ENCODE results near the gene RMC1. TPM values are rescaled to one million over a fixed set of nuclear protein-coding genes. Genes with fewer than 3 reads are reported as not detected.

RMC1 gene
- total and polyA plus RNA-seq, 3 donors from 2014 or later: 33.5 to 51.5 (median 44.2) TPM

DNA sequence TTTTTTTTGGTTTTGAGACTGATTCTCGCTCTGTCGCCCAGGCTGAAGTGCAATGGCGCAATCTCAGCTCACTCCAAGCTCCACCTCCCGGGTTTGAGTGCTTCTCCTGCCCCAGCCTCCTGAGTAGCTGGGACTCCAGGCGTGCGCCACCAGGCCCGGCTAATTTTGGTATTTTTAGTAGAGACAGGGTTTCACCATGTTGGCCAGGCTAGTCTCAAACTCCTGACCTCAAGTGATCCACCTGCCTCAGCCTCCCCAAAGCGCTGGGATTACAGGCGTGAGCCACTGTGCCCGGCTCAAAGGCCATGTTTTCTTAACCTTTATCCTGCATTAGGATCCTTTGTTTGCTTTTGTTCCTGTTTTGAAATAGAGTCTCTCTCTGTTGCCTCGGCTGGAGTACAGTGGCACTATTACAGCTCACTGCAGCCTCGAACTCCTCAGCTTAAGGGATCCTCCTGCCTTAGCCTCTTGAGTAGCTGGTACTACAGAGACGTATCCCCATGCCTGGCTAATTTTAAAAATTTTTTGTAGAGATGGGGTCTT, 42.0 kb downstream of the RMC1 start:
- Histone ChIP-seq H3K9me3 (no peaks in the 10 kb centered on the region), H3K27me3 (no peaks in the 10 kb centered on the region), H3K27ac (no peak overlapping the region), H3K36me3 (ENCODE audit: low read depth, missing control alignments) (no peaks in the 10 kb centered on the region), H3K4me3 (no peak overlapping the region), H3K4me1 (peaks cover 23% of the 10 kb centered on the region)
- TF ChIP-seq POLR2A (IDR thresholded peaks at IDR 0.05) (no peak), CTCF (IDR thresholded peaks at IDR 0.05) (no peak)
- intact Hi-C loops (cut with DNase I; ENCODE audit: low total_unique reads): no loop called here
- no peak for DNase-seq
- WGBS, 2 donors: 93 to 96% methylated on average over 13 of the region's 13 CpGs

DNA sequence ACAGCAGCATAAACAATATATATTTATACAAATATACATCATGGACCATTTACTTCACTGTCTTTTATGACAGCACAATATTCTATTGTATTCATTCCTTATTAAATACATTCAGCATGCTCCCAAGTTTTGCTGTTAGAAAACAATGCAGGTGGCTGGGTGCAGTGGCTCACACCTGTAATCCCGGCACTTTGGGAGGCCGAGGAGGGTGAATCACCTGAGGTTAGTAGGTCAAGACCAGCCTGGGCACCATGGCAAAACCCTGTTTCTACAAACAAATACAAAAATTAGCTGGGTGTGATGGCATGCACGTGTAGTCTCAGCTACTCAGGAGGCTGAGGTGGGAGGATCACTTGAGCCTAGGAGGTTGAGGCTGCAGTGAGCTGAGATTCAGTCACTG, 44.0 kb downstream of the RMC1 start:
- H3K9me3 ChIP-seq: no peaks in the 10 kb centered on the region
- 78 to 90% methylated on average over 3 of the region's 3 CpGs for WGBS, 2 donors
- H3K4me1 ChIP-seq: peaks cover 6% of the 10 kb centered on the region
- H3K27ac ChIP-seq: no peak overlapping the region
- TF ChIP-seq CTCF (IDR thresholded peaks at IDR 0.05): no peak
- TF ChIP-seq POLR2A (IDR thresholded peaks at IDR 0.05): no peak
- no peaks in the 10 kb centered on the region for H3K27me3 ChIP-seq
- no peak overlapping the region for H3K4me3 ChIP-seq
- DNase-seq: no peak
- no peaks in the 10 kb centered on the region for H3K36me3 ChIP-seq (ENCODE audit: low read depth, missing control alignments)
- intact Hi-C loops (cut with DNase I; ENCODE audit: low total_unique reads): no loop called here

- no peak for TF ChIP-seq CTCF (IDR thresholded peaks at IDR 0.05)
- no peak for TF ChIP-seq POLR2A (IDR thresholded peaks at IDR 0.05)
- Histone ChIP-seq H3K4me3 (no peak overlapping the region), H3K27me3 (no peaks in the 10 kb centered on the region), H3K9me3 (no peaks in the 10 kb centered on the region), H3K36me3 (ENCODE audit: low read depth, missing control alignments) (no peaks in the 10 kb centered on the region), H3K4me1 (peaks cover under 1% of the 10 kb centered on the region), H3K27ac (no peak overlapping the region)
- 75 to 76% methylated on average over 3 of the region's 3 CpGs for WGBS, 2 donors
- DNase-seq: no peak
- intact Hi-C loops (cut with DNase I; ENCODE audit: low total_unique reads): no loop called here
These were observed 44.5 kb downstream of the RMC1 start for GRCh38 chr18:23547846-23548245.

- TF ChIP-seq POLR2A (IDR thresholded peaks at IDR 0.05) (no peak), CTCF (IDR thresholded peaks at IDR 0.05) (no peak)
- Histone ChIP-seq H3K4me1 (no peaks in the 10 kb centered on the region), H3K9me3 (no peaks in the 10 kb centered on the region), H3K4me3 (no peak overlapping the region), H3K27ac (no peak overlapping the region), H3K36me3 (ENCODE audit: low read depth, missing control alignments) (no peaks in the 10 kb centered on the region), H3K27me3 (no peaks in the 10 kb centered on the region)
- no peak for DNase-seq
- WGBS, 2 donors: 60 to 73% methylated on average over 2 of the region's 2 CpGs
- intact Hi-C loops (cut with DNase I; ENCODE audit: low total_unique reads): no loop called here
These were observed 45.0 kb downstream of the RMC1 start for GRCh38 chr18:23548275-23548674.

DNA sequence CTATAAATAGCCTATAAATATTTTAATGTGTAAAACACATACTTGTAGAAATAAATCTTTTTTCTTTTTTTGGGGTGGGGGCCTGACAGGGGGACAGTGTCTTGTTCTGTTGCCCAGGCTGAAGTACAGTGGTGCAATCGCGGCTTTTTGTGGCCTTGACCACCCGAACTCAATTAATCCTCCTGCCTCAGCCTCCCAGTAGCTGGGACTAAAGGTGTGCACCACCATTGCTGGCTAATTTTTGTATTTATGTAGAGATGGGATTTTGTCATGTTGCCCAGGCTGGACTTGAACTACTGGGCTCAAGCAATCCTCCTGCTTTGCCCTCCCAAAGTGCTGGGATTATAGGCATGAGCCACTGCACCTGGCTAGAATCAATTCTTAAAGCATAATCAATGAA, 45.4 kb downstream of the RMC1 start:
- intact Hi-C loops (cut with DNase I; ENCODE audit: low total_unique reads): no loop called here
- TF ChIP-seq POLR2A (IDR thresholded peaks at IDR 0.05) (no peak), CTCF (IDR thresholded peaks at IDR 0.05) (no peak)
- Histone ChIP-seq H3K9me3 (no peaks in the 10 kb centered on the region), H3K4me1 (no peaks in the 10 kb centered on the region), H3K36me3 (ENCODE audit: low read depth, missing control alignments) (no peaks in the 10 kb centered on the region), H3K27ac (no peak overlapping the region), H3K4me3 (no peak overlapping the region), H3K27me3 (no peaks in the 10 kb centered on the region)
- no peak for DNase-seq
- WGBS, 2 donors: 87 to 90% methylated on average over 3 of the region's 3 CpGs

Measured in testis (tissue), 3 donors.